ENCODE results near the gene RBM43.

RBM43 gene

DNA sequence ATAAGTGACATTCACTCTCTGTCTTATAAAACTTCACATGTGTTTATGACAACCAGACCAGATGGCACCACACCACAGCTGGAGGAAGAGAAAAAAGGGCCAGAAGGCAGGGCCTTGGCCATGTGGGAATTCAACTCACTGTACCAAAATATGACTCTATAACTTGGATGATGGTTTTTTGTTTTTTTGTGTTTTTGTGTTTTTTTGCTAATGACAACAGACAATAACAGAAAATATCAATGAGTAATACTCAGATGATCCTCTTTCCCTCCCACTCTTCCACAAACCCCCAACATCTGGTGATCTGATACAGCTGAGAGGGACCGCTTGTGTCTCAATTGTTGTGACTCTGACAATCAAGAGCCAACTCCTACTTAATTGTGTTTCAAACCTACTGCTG, 15.4 kb upstream of the RBM43 start:
- Histone ChIP-seq H3K79me2 (ENCODE audit: low read length) (no peaks in the 10 kb centered on the region), H3K4me1 (ENCODE audit: low read length) (no peaks in the 10 kb centered on the region), H3K9ac (ENCODE audit: low read length) (no peak overlapping the region), H3K27ac (ENCODE audit: low read length) (no peak overlapping the region), H3K36me3 (replicated peaks; ENCODE audit: low read depth, low read length) (peaks cover 43% of the 10 kb centered on the region), H2AFZ (ENCODE audit: low read depth, low read length) (no peak overlapping the region), H3K9me3 (ENCODE audit: insufficient read depth, low read length) (no peaks in the 10 kb centered on the region), H3K4me2 (ENCODE audit: low read length) (no peak overlapping the region), H4K20me1 (ENCODE audit: insufficient read depth, low read length) (no peaks in the 10 kb centered on the region), H3K27me3 (ENCODE audit: low read depth, low read length) (no peaks in the 10 kb centered on the region), H3K4me3 (ENCODE audit: low read length) (no peak overlapping the region)
- TF ChIP-seq, protein P1, sequence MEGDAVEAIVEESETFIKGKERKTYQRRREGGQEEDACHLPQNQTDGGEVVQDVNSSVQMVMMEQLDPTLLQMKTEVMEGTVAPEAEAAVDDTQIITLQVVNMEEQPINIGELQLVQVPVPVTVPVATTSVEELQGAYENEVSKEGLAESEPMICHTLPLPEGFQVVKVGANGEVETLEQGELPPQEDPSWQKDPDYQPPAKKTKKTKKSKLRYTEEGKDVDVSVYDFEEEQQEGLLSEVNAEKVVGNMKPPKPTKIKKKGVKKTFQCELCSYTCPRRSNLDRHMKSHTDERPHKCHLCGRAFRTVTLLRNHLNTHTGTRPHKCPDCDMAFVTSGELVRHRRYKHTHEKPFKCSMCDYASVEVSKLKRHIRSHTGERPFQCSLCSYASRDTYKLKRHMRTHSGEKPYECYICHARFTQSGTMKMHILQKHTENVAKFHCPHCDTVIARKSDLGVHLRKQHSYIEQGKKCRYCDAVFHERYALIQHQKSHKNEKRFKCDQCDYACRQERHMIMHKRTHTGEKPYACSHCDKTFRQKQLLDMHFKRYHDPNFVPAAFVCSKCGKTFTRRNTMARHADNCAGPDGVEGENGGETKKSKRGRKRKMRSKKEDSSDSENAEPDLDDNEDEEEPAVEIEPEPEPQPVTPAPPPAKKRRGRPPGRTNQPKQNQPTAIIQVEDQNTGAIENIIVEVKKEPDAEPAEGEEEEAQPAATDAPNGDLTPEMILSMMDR (IDR thresholded peaks at IDR 0.05; ENCODE audit: low read depth, low read length) = no peak
- no peak for TF ChIP-seq EZH2phosphoT487 (IDR thresholded peaks at IDR 0.05; ENCODE audit: low read depth)

DNA sequence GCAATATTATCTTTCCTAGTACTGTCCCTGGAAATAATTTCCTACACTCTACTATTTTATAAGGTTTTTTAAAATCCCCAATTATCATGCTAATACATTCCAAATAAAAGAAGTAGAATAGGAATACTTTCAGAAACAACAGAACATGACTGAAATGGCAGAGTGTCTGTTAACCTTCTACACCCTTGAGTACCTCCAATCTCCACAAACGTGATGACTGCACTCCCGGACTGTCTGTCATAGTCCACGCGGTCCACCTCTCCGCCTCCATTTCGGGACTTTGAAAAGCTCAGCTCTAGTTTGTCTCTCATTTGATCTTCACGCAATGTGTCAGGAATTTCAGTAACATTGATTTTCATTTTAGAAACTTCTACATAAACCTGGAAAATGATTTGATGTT, 13.6 kb upstream of the RBM43 start:
- H3K4me1 ChIP-seq (ENCODE audit: low read length) = no peaks in the 10 kb centered on the region
- TF ChIP-seq EZH2phosphoT487 (IDR thresholded peaks at IDR 0.05; ENCODE audit: low read depth) = no peak
- TF ChIP-seq, protein P1 (IDR thresholded peaks at IDR 0.05; ENCODE audit: low read depth, low read length) = no peak
- H3K4me2 ChIP-seq (ENCODE audit: low read length) = no peak overlapping the region
- H3K9me3 ChIP-seq (ENCODE audit: insufficient read depth, low read length) = no peaks in the 10 kb centered on the region
- H3K79me2 ChIP-seq (ENCODE audit: low read length) = no peaks in the 10 kb centered on the region
- H3K9ac ChIP-seq (ENCODE audit: low read length) = no peak overlapping the region
- no peak overlapping the region for H2AFZ ChIP-seq (ENCODE audit: low read depth, low read length)
- H3K27me3 ChIP-seq (ENCODE audit: low read depth, low read length) = no peaks in the 10 kb centered on the region
- H3K4me3 ChIP-seq (ENCODE audit: low read length) = no peak overlapping the region
- H3K36me3 ChIP-seq (replicated peaks; ENCODE audit: low read depth, low read length) = peaks cover 36% of the 10 kb centered on the region
- H4K20me1 ChIP-seq (ENCODE audit: insufficient read depth, low read length) = no peaks in the 10 kb centered on the region
- no peak overlapping the region for H3K27ac ChIP-seq (ENCODE audit: low read length)

DNA sequence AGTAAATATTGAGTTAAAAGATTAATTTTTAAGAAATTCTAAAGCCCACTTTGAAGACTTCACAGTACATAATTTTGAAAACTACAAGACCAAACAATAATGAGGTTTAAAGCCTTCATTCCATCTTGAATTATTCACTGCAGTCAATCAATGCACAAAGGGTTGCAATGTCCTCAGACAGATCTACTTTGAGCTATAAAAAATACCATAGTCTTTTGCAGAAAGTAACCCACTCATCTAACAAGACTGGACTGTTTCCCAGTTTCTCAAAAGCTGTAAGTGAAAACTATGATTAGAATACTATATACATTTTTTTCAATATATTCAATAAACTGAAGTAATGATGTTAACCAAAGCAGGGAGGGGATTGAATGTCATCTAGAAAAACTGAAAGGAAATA, 10.2 kb upstream of the RBM43 start:
- no peak overlapping the region for H3K4me2 ChIP-seq (ENCODE audit: low read length)
- H3K9me3 ChIP-seq (ENCODE audit: insufficient read depth, low read length) = no peaks in the 10 kb centered on the region
- H3K79me2 ChIP-seq (ENCODE audit: low read length) = no peaks in the 10 kb centered on the region
- no peak overlapping the region for H3K9ac ChIP-seq (ENCODE audit: low read length)
- no peak for TF ChIP-seq EZH2phosphoT487 (IDR thresholded peaks at IDR 0.05; ENCODE audit: low read depth)
- TF ChIP-seq, protein P1 (IDR thresholded peaks at IDR 0.05; ENCODE audit: low read depth, low read length) = no peak
- H3K27me3 ChIP-seq (ENCODE audit: low read depth, low read length) = no peaks in the 10 kb centered on the region
- no peaks in the 10 kb centered on the region for H4K20me1 ChIP-seq (ENCODE audit: insufficient read depth, low read length)
- peaks cover 38% of the 10 kb centered on the region for H3K36me3 ChIP-seq (replicated peaks; ENCODE audit: low read depth, low read length)
- no peak overlapping the region for H3K27ac ChIP-seq (ENCODE audit: low read length)
- no peak overlapping the region for H2AFZ ChIP-seq (ENCODE audit: low read depth, low read length)
- H3K4me3 ChIP-seq (ENCODE audit: low read length) = no peak overlapping the region
- no peaks in the 10 kb centered on the region for H3K4me1 ChIP-seq (ENCODE audit: low read length)

DNA sequence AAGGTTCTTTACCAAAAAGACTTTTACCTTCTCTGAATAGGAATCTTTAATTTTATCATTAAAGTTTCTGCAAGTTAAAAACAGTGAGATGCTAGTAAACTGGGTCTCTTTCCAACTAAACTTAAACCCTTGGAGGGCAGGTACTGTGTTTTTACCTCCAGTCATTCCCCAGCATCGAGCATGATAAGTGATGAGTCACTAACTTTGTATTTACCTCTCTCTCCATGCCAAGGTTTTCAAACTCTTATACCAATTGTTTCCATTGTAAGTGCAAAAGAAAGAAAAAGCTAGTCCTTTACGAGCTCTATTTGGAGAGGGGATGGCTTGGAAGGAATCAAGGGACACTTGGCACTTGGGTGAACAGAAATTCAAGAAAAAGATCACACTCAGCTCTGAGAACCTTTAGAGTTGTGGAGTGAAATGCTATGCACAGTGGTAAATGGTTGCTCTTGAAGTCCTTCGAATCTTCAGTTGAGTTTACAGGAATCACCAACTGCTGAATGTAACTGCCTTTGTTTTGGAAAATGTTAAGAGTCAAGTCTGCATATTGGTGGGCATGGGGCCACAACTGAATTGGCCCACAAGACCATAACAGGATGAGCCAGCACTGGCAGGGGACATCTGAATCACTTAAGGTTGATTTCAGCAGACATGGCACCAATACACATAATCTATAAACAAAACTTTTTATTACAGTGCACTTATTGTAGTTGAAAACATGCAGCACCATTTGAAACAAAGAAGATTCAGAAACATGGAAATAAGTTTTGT, 8.3 kb upstream of the RBM43 start:
- Histone ChIP-seq H3K4me3 (ENCODE audit: low read length) (no peak overlapping the region), H4K20me1 (ENCODE audit: insufficient read depth, low read length) (no peaks in the 10 kb centered on the region), H3K27me3 (ENCODE audit: low read depth, low read length) (no peaks in the 10 kb centered on the region), H3K36me3 (replicated peaks; ENCODE audit: low read depth, low read length) (peaks cover 34% of the 10 kb centered on the region), H3K4me2 (ENCODE audit: low read length) (no peak overlapping the region), H3K79me2 (ENCODE audit: low read length) (no peaks in the 10 kb centered on the region), H3K27ac (ENCODE audit: low read length) (no peak overlapping the region), H2AFZ (ENCODE audit: low read depth, low read length) (no peak overlapping the region), H3K9ac (ENCODE audit: low read length) (no peak overlapping the region), H3K9me3 (ENCODE audit: insufficient read depth, low read length) (no peaks in the 10 kb centered on the region), H3K4me1 (ENCODE audit: low read length) (no peaks in the 10 kb centered on the region)
- TF ChIP-seq, protein P1 (IDR thresholded peaks at IDR 0.05; ENCODE audit: low read depth, low read length) = no peak
- TF ChIP-seq EZH2phosphoT487 (IDR thresholded peaks at IDR 0.05; ENCODE audit: low read depth) = no peak
